ENCODE measurements around the gene TBX4.

TBX4 gene

GRCh38 chr17:61469949-61470348 is 17.7 kb downstream of the TBX4 start:
- DNase-seq (ENCODE audit: low read depth), result no peak
- TF ChIP-seq CTCF (conservative IDR thresholded peaks at IDR 0.05; ENCODE audit: low read depth, low read length), result no peak

GRCh38 chr17:61470530-61471136 is 18.4 kb downstream of the TBX4 start:
- H3K4me3 ChIP-seq (ENCODE audit: low read length), result no peak overlapping the region
- TF ChIP-seq CTCF (conservative IDR thresholded peaks at IDR 0.05; ENCODE audit: low read depth, low read length), result peak; percentile 5
- DNase-seq (ENCODE audit: low read depth), result no peak

More at GRCh38 chr17:61469949-61470348, 17.7 kb downstream of the TBX4 start:
- H3K4me3 ChIP-seq (ENCODE audit: low read length), result no peak overlapping the region

GRCh38 chr17:61474235-61474927 is 22.2 kb downstream of the TBX4 start:
- no peak for TF ChIP-seq CTCF (conservative IDR thresholded peaks at IDR 0.05; ENCODE audit: low read depth, low read length)
- H3K4me3 ChIP-seq (ENCODE audit: low read length), result no peak overlapping the region
- DNase-seq (ENCODE audit: low read depth), result no peak

GRCh38 chr17:61474934-61475333 is 22.7 kb downstream of the TBX4 start:
- no peak for DNase-seq (ENCODE audit: low read depth)
- no peak for TF ChIP-seq CTCF (conservative IDR thresholded peaks at IDR 0.05; ENCODE audit: low read depth, low read length)
- no peak overlapping the region for H3K4me3 ChIP-seq (ENCODE audit: low read length)

- TF ChIP-seq CTCF (conservative IDR thresholded peaks at IDR 0.05; ENCODE audit: low read depth, low read length), result no peak
- no peak overlapping the region for H3K4me3 ChIP-seq (ENCODE audit: low read length)
- DNase-seq (ENCODE audit: low read depth), result no peak
Measured at GRCh38 chr17:61475726-61476125, 23.5 kb downstream of the TBX4 start.

GRCh38 chr17:61476476-61477203 is 24.4 kb downstream of the TBX4 start:
- H3K4me3 ChIP-seq (ENCODE audit: low read length), result no peak overlapping the region
- TF ChIP-seq CTCF (conservative IDR thresholded peaks at IDR 0.05; ENCODE audit: low read depth, low read length), result no peak
- no peak for DNase-seq (ENCODE audit: low read depth)

Measured in retinal pigment epithelial cell (primary cell).